Activated CD8-positive, alpha-beta T cell treated with anti-CD3 and anti-CD28 coated beads for 36 hours (primary cell): ENCODE measurements around the gene MANBA. TPM values are rescaled to one million over a fixed set of nuclear protein-coding genes. Genes with fewer than 3 reads are reported as not detected.
"Not testable (repeated sequence)": the region's sequence is repeated elsewhere in the genome, so short reads cannot be mapped to it uniquely, and the experiment has no call there.

Source experiments
- ATAC-seq: fragments of 200-7000 bp; cut with Tn5 transposase; one replicate; pipeline ENCODE4 v1.10.0; 2021; ENCODE audit warnings: mild to moderate bottlenecking, moderate library complexity
- CTCF ChIA-PET: fragments of 350-600 bp; sonication (Branson Sonifier 250); formaldehyde crosslinking; loops from one replicate; lab custom pipeline; 2021; ENCODE audit warnings: antibody characterized with exemption; lab: Charles Lee
- POLR2A ChIA-PET: fragments of 350-600 bp; sonication (Branson Sonifier 250); formaldehyde crosslinking; loops from one replicate; lab custom pipeline; 2021; ENCODE audit warnings: antibody characterized with exemption; lab: Charles Lee
- DNase-seq: peaks from one replicate; pipeline ENCODE4 v3.0.0-alpha.2; 2020
- H3K27ac Mint-ChIP-seq: one replicate; pipeline ENCODE4 v1.8.0; 2021; ENCODE audit warnings: mild to moderate bottlenecking, mixed read lengths
- H3K27me3 Mint-ChIP-seq: one replicate; pipeline ENCODE4 v1.8.0; 2021; ENCODE audit warnings: mixed read lengths
- H3K36me3 Mint-ChIP-seq: one replicate; pipeline ENCODE4 v1.8.0; 2021; ENCODE audit warnings: low read depth, mixed read lengths
- H3K4me1 Mint-ChIP-seq: one replicate; pipeline ENCODE4 v1.8.0; 2021; ENCODE audit warnings: low read depth, mixed read lengths
- H3K4me3 Mint-ChIP-seq: one replicate; pipeline ENCODE4 v1.8.0; 2021; ENCODE audit warnings: mild to moderate bottlenecking, moderate library complexity, mixed read lengths
- H3K9me3 Mint-ChIP-seq: one replicate; pipeline ENCODE4 v1.8.0; 2021; ENCODE audit warnings: mixed read lengths
- CTCF ChIP-seq: fragments of 200-600 bp; IDR thresholded peaks from one replicate; pipeline ENCODE4 v1.8.0; 2022; ENCODE audit warnings: antibody characterized with exemption, mild to moderate bottlenecking
- intact Hi-C: fragments of 100-400 bp; cut with micrococcal nuclease; formaldehyde crosslinking; loops from one replicate; pipeline ENCODE4 v1.10.0; 2022
- total RNA-seq, 2 experiments: library from RNA; stranded (reverse); gene quantifications; one replicate each; pipeline ENCODE4 v1.2.3, GENCODE V29; 2021

MANBA gene
- total RNA-seq, 2 experiments from 2014 or later, result 14.5 to 16.3 TPM

GRCh38 chr4:102709060-102709459, 51.7 kb downstream of the MANBA start:
- H3K4me3 Mint-ChIP-seq, H3K4me1 Mint-ChIP-seq, H3K9me3 Mint-ChIP-seq, CTCF ChIA-PET, DNase-seq, H3K27ac Mint-ChIP-seq, ATAC-seq, H3K27me3 Mint-ChIP-seq, POLR2A ChIA-PET, intact Hi-C loops: not testable (repeated sequence)
- TF ChIP-seq CTCF, result peak; percentile 19
- peaks cover 23% of the 10 kb centered on the region for H3K36me3 Mint-ChIP-seq

- TF ChIP-seq CTCF, result no peak
- H3K27me3 Mint-ChIP-seq, result no peaks in the 10 kb centered on the region
- no peak overlapping the region for H3K27ac Mint-ChIP-seq
- H3K36me3 Mint-ChIP-seq, result peaks cover 22% of the 10 kb centered on the region
- H3K9me3 Mint-ChIP-seq, result no peaks in the 10 kb centered on the region
- H3K4me1 Mint-ChIP-seq, result peaks cover 3% of the 10 kb centered on the region
- no peak for ATAC-seq
- H3K4me3 Mint-ChIP-seq, result no peak overlapping the region
- DNase-seq, result no peak
- ChIA-PET CTCF (no interaction called here), POLR2A (no interaction called here)
- intact Hi-C loops, result no loop called here
These were observed 53.6 kb downstream of the MANBA start for GRCh38 chr4:102707150-102707549.

- H3K4me3 Mint-ChIP-seq, result no peak overlapping the region
- ChIA-PET POLR2A (no interaction called here), CTCF (no interaction called here)
- intact Hi-C loops, result no loop called here
- H3K27me3 Mint-ChIP-seq, result no peaks in the 10 kb centered on the region
- no peaks in the 10 kb centered on the region for H3K9me3 Mint-ChIP-seq
- peaks cover 19% of the 10 kb centered on the region for H3K36me3 Mint-ChIP-seq
- ATAC-seq, result no peak
- no peak for DNase-seq
- peaks cover 3% of the 10 kb centered on the region for H3K4me1 Mint-ChIP-seq
- no peak for TF ChIP-seq CTCF
- H3K27ac Mint-ChIP-seq, result no peak overlapping the region
These were observed 55.3 kb downstream of the MANBA start for GRCh38 chr4:102705391-102705935.

GRCh38 chr4:102696758-102697157, 64.0 kb downstream of the MANBA start:
- no peaks in the 10 kb centered on the region for H3K9me3 Mint-ChIP-seq
- ATAC-seq, result no peak
- no peak for DNase-seq
- no peak overlapping the region for H3K27ac Mint-ChIP-seq
- peaks cover 2% of the 10 kb centered on the region for H3K36me3 Mint-ChIP-seq
- ChIA-PET CTCF (no interaction called here), POLR2A (no interaction called here)
- TF ChIP-seq CTCF, result no peak
- H3K4me1 Mint-ChIP-seq, result no peaks in the 10 kb centered on the region
- intact Hi-C loops, result no loop called here
- H3K27me3 Mint-ChIP-seq, result no peaks in the 10 kb centered on the region
- no peak overlapping the region for H3K4me3 Mint-ChIP-seq

- H3K4me3 Mint-ChIP-seq, result no peak overlapping the region
- no peaks in the 10 kb centered on the region for H3K4me1 Mint-ChIP-seq
- no peaks in the 10 kb centered on the region for H3K27me3 Mint-ChIP-seq
- no peak overlapping the region for H3K27ac Mint-ChIP-seq
- H3K36me3 Mint-ChIP-seq, result peaks cover 1% of the 10 kb centered on the region
- TF ChIP-seq CTCF, result no peak
- no peak for ATAC-seq
- intact Hi-C loops, result no loop called here
- POLR2A ChIA-PET, result no interaction called here
- CTCF ChIA-PET, result interaction anchor here (0.9 kb wide), 1 partner anchor 18 kb away, joined by 3 read pairs; no protein-coding TSS in a partner anchor
- DNase-seq, result no peak
- no peaks in the 10 kb centered on the region for H3K9me3 Mint-ChIP-seq
These were observed 66.0 kb downstream of the MANBA start for GRCh38 chr4:102694791-102695190.
